ENCODE results near the gene ULK4. TPM values are rescaled to one million over a fixed set of nuclear protein-coding genes. Genes with fewer than 3 reads are reported as not detected.
"Not testable (repeated sequence)": the region's sequence is repeated elsewhere in the genome, so short reads cannot be mapped to it uniquely, and the experiment has no call there.

The ULK4 gene
- total RNA-seq, 1 donor from 2014 or later: 10.2 TPM

GRCh38 chr3:41293169-41293681 lies 668.7 kb downstream of the ULK4 start:
- Mint-ChIP-seq H3K27ac (ENCODE audit: unreplicated experiment) (no peak overlapping the region), H3K36me3 (ENCODE audit: low read depth, unreplicated experiment) (no peaks in the 10 kb centered on the region), H3K9me3 (ENCODE audit: unreplicated experiment) (no peaks in the 10 kb centered on the region), H3K4me1 (ENCODE audit: unreplicated experiment) (peaks cover 18% of the 10 kb centered on the region), H3K27me3 (ENCODE audit: unreplicated experiment) (peaks cover 3% of the 10 kb centered on the region), H3K4me3 (ENCODE audit: unreplicated experiment) (no peak overlapping the region)
- TF ChIP-seq CTCF (IDR thresholded peaks at IDR 0.05; ENCODE audit: unreplicated experiment): no peak
- DNase-seq (ENCODE audit: low spot score): no peak

- H3K4me3 Mint-ChIP-seq (ENCODE audit: unreplicated experiment): no peak overlapping the region
- H3K4me1 Mint-ChIP-seq (ENCODE audit: unreplicated experiment): peaks cover 18% of the 10 kb centered on the region
- DNase-seq (ENCODE audit: low spot score): no peak
- no peak for TF ChIP-seq CTCF (IDR thresholded peaks at IDR 0.05; ENCODE audit: unreplicated experiment)
- no peaks in the 10 kb centered on the region for H3K36me3 Mint-ChIP-seq (ENCODE audit: low read depth, unreplicated experiment)
- no peak overlapping the region for H3K27ac Mint-ChIP-seq (ENCODE audit: unreplicated experiment)
- peaks cover 3% of the 10 kb centered on the region for H3K27me3 Mint-ChIP-seq (ENCODE audit: unreplicated experiment)
- no peaks in the 10 kb centered on the region for H3K9me3 Mint-ChIP-seq (ENCODE audit: unreplicated experiment)
These were observed 671.2 kb downstream of the ULK4 start for GRCh38 chr3:41290736-41291135.

- Mint-ChIP-seq H3K4me1 (ENCODE audit: unreplicated experiment) (peaks cover 18% of the 10 kb centered on the region), H3K9me3 (ENCODE audit: unreplicated experiment) (no peaks in the 10 kb centered on the region), H3K4me3 (ENCODE audit: unreplicated experiment) (no peak overlapping the region), H3K27me3 (ENCODE audit: unreplicated experiment) (peaks cover 3% of the 10 kb centered on the region), H3K27ac (ENCODE audit: unreplicated experiment) (no peak overlapping the region), H3K36me3 (ENCODE audit: low read depth, unreplicated experiment) (no peaks in the 10 kb centered on the region)
- DNase-seq (ENCODE audit: low spot score): no peak
- no peak for TF ChIP-seq CTCF (IDR thresholded peaks at IDR 0.05; ENCODE audit: unreplicated experiment)
These were observed 671.6 kb downstream of the ULK4 start for GRCh38 chr3:41290306-41290705.

GRCh38 chr3:41288785-41289184 lies 673.1 kb downstream of the ULK4 start:
- no peak for TF ChIP-seq CTCF (IDR thresholded peaks at IDR 0.05; ENCODE audit: unreplicated experiment)
- peaks cover 18% of the 10 kb centered on the region for H3K4me1 Mint-ChIP-seq (ENCODE audit: unreplicated experiment)
- H3K27me3 Mint-ChIP-seq (ENCODE audit: unreplicated experiment): peaks cover 3% of the 10 kb centered on the region
- H3K9me3 Mint-ChIP-seq (ENCODE audit: unreplicated experiment): no peaks in the 10 kb centered on the region
- H3K27ac Mint-ChIP-seq (ENCODE audit: unreplicated experiment): no peak overlapping the region
- no peaks in the 10 kb centered on the region for H3K36me3 Mint-ChIP-seq (ENCODE audit: low read depth, unreplicated experiment)
- H3K4me3 Mint-ChIP-seq (ENCODE audit: unreplicated experiment): no peak overlapping the region
- no peak for DNase-seq (ENCODE audit: low spot score)

GRCh38 chr3:41286305-41286704 lies 675.6 kb downstream of the ULK4 start:
- no peak overlapping the region for H3K4me3 Mint-ChIP-seq (ENCODE audit: unreplicated experiment)
- DNase-seq (ENCODE audit: low spot score): no peak

GRCh38 chr3:41284934-41285333 lies 677.0 kb downstream of the ULK4 start:
- not testable (repeated sequence) for H3K4me3 Mint-ChIP-seq (ENCODE audit: unreplicated experiment); H3K27ac Mint-ChIP-seq (ENCODE audit: unreplicated experiment); H3K9me3 Mint-ChIP-seq (ENCODE audit: unreplicated experiment); H3K36me3 Mint-ChIP-seq (ENCODE audit: low read depth, unreplicated experiment); DNase-seq (ENCODE audit: low spot score); H3K27me3 Mint-ChIP-seq (ENCODE audit: unreplicated experiment); H3K4me1 Mint-ChIP-seq (ENCODE audit: unreplicated experiment)

More at GRCh38 chr3:41286305-41286704, 675.6 kb downstream of the ULK4 start:
- peaks cover 3% of the 10 kb centered on the region for H3K27me3 Mint-ChIP-seq (ENCODE audit: unreplicated experiment)
- H3K9me3 Mint-ChIP-seq (ENCODE audit: unreplicated experiment): no peaks in the 10 kb centered on the region
- peaks cover 11% of the 10 kb centered on the region for H3K4me1 Mint-ChIP-seq (ENCODE audit: unreplicated experiment)
- no peaks in the 10 kb centered on the region for H3K36me3 Mint-ChIP-seq (ENCODE audit: low read depth, unreplicated experiment)
- TF ChIP-seq CTCF (IDR thresholded peaks at IDR 0.05; ENCODE audit: unreplicated experiment): no peak
- no peak overlapping the region for H3K27ac Mint-ChIP-seq (ENCODE audit: unreplicated experiment)

All from endothelial cell (in vitro differentiated cells).